Measurements from ENCODE around the gene ABHD8. TPM values are rescaled to one million over a fixed set of nuclear protein-coding genes. Genes with fewer than 3 reads are reported as not detected.
"Not testable (repeated sequence)": the region's sequence is repeated elsewhere in the genome, so short reads cannot be mapped to it uniquely, and the experiment has no call there.

ABHD8 gene
- total and polyA plus RNA-seq, 7 experiments from 2014 or later = 7.0 to 12.4 (median 9.5) TPM

DNA sequence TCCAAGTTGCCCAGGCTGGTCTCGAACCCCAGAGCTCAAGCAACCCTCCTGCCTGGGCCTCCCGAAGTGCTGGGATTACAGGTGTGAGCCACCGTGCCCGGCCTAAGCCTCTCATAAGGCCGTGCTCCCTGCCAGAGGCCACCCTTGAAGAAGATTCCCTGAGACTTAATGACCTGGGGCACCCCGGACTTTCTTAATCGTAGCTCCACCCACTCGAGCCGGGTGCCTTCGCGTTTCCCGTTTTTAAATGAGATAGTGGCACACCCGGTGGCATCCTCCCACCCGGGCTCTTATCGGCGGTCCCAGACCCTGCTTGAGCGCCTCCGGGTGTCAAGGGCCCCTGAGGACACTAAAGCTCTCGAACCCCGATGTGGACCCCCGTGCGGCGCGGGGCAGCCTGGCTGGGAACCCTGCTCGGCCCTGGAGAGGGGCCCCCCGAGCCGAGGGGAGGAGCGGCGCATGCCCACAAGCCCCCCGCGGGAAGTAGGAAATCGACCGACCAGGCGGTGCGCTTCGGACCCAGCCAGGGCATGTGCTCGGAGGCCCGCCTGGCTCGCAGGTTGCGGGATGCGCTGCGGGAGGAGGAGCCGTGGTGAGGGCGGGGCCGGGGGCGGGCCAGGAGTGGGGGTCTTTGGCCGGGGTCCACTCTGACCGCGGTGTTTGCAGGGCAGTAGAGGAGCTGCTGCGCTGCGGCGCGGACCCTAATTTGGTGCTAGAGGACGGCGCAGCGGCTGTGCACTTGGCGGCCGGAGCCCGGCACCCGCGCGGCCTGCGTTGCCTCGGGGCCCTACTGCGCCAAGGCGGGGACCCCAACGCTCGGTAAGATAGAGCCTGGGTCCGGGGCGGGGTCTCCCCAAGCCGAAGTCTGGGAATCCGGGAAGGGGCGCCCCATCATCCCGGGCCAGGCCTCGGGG lies 21.6 kb downstream of the ABHD8 start, which contains the start of gene ANKLE1:
ANKLE1 (plus strand) TSS at position 511 of the 914 bp plus-strand sequence; CDS start at position 531, 20 bp downstream.
- Histone ChIP-seq H3K27me3 (ENCODE audit: control insufficient read depth in 2 of 2, insufficient read depth in 2 of 2, low read length in 2 of 2) (no peaks in the 10 kb centered on the region), H3K9me3 (ENCODE audit: control insufficient read depth in 2 of 3, low read length in 3 of 3) (no peaks in the 10 kb centered on the region), H3K27ac (ENCODE audit: low read depth, low read length) (no peak within 1 kb of the TSS), H3K36me3 (ENCODE audit: control insufficient read depth in 2 of 3, insufficient read depth in 3 of 3, low read length in 3 of 3) (peaks cover 3 to 24% (median 3%) of the 10 kb centered on the region in 3 experiments), H3K4me1 (ENCODE audit: control insufficient read depth in 2 of 2, insufficient read depth in 2 of 2, low read length in 2 of 2) (peaks cover 0 to 8% of the 10 kb centered on the region in 2 donors), H3K4me3 (ENCODE audit: low read length) (peak within 1 kb of the TSS; percentile 62)
- intact Hi-C loops (cut with micrococcal nuclease) = loop anchor here (1.0 to 5.0 kb wide), 10 partner anchors 20 to 564 kb away; partner anchors contain the start of genes HAUS8 (in 1 of the 2), MYO9B (in 1 of the 2) and NWD1 (in 1 of the 2)
- ATAC-seq (peak; percentile 56), DNase-seq (peak in 3 of 9 donors; percentile 19 to 65 (median 33))
- Mint-ChIP-seq H3K4me1 (peaks cover 0 to 9% (median 3%) of the 10 kb centered on the region in 7 donors), H3K4me3 (peak within 1 kb of the TSS; percentile 75 to 90 (median 81)), H3K36me3 (peaks cover 0 to 13% (median 3%) of the 10 kb centered on the region in 5 donors), H3K9me3 (no peaks in the 10 kb centered on the region), H3K27me3 (peaks cover 0 to 2% (median 0%) of the 10 kb centered on the region in 5 donors), H3K27ac (peak within 1 kb of the TSS in 2 of 9 donors; percentile 62 to 72)
- ChIA-PET CTCF (interaction anchor here (0.6 to 4.2 kb wide), 10 partner anchors 15 to 213 kb away, joined by 3 to 36 read pairs (median 3); partner anchors contain the start of genes BABAM1 and USHBP1), POLR2A (interaction anchor here (1.2 to 2.3 kb wide), 6 partner anchors 15 to 206 kb away, joined by 4 to 11 read pairs (median 5); partner anchors contain the start of genes BABAM1, MYO9B and USE1)

DNA sequence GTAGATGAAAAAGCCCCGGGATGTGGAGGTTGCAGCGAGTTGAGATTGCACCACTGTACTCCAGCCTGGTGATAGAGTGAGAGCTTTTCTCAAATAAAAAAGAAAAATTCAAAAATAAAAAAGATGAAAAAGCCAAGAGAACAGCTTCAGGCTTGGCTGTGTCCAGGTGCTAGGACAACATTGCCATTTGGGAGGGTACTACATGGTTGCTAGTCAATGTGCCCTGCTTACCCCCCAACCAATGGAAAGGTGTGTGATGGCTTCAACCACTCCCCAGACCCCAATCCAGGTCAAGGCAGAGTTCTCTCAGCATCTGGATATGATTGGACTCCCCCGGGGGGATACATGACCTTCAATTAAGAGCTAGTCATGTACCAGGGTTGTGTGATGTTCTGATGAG lies 23.8 kb downstream of the ABHD8 start:
- Mint-ChIP-seq H3K36me3 (peaks cover 0 to 18% (median 8%) of the 10 kb centered on the region in 5 donors), H3K27me3 (peaks cover 0 to 2% (median 0%) of the 10 kb centered on the region in 5 donors), H3K9me3 (no peaks in the 10 kb centered on the region), H3K4me1 (peaks cover 0 to 9% (median 3%) of the 10 kb centered on the region in 7 donors), H3K4me3 (no peak overlapping the region), H3K27ac (no peak overlapping the region)
- Histone ChIP-seq H3K27me3 (ENCODE audit: control insufficient read depth in 2 of 2, insufficient read depth in 2 of 2, low read length in 2 of 2) (no peaks in the 10 kb centered on the region), H3K27ac (ENCODE audit: low read depth, low read length) (no peak overlapping the region), H3K4me3 (ENCODE audit: low read length) (no peak overlapping the region), H3K36me3 (ENCODE audit: control insufficient read depth in 2 of 3, insufficient read depth in 3 of 3, low read length in 3 of 3) (peaks cover 3 to 46% (median 8%) of the 10 kb centered on the region in 3 experiments), H3K9me3 (ENCODE audit: control insufficient read depth in 2 of 3, low read length in 3 of 3) (no peaks in the 10 kb centered on the region), H3K4me1 (ENCODE audit: control insufficient read depth in 2 of 2, insufficient read depth in 2 of 2, low read length in 2 of 2) (peaks cover 0 to 8% of the 10 kb centered on the region in 2 donors)
- ATAC-seq (no peak), DNase-seq (no peak)
- ChIA-PET CTCF (interaction anchor here (0.5 to 1.3 kb wide), 5 partner anchors 13 to 294 kb away, joined by 3 to 4 read pairs (median 4); no protein-coding TSS in a partner anchor), POLR2A (interaction anchor here (0.9 kb wide), 1 partner anchor 95 kb away, joined by 3 read pairs; no protein-coding TSS in a partner anchor)
- intact Hi-C loops (cut with micrococcal nuclease) = no loop called here

DNA sequence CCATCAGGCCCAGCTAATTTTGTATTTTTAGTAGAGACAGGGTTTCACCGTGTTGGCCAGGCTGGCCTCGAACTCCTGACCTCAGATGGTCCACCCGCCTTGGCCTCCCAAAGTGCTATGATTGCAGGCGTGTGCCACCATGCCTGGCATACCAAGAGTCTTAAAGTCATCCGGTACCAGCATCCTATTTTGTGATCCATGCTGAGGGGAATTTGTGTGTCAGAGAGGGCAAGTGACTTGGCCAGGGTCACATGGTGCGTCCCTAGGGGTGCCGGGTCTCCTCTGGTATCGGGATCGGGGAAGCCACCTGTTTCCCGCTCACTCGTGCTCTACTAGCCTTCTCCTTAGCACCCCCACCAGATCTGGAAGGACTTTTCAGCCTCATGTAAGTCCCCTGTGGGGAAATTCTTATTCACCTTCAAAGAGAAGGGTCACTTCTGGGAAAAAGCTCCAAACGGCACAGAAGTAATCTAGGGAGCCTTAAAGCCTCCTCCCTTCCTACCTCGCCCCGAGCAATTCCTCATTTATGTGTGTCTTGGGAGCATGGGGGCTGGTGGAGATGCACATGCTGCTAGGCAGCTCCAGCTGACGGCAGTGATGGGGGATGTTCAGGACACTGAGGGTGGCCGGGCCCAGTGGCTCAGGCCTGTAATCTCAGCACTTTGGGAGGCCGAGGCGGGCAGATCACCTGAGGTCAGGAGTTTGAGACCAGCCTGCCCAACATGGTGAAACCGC lies 27.6 kb downstream of the ABHD8 start:
- Histone ChIP-seq H3K27ac (ENCODE audit: low read depth, low read length) (no peak overlapping the region), H3K36me3 (ENCODE audit: control insufficient read depth in 2 of 3, insufficient read depth in 3 of 3, low read length in 3 of 3) (peaks cover 8 to 75% (median 15%) of the 10 kb centered on the region in 3 experiments), H3K4me3 (ENCODE audit: low read length) (no peak overlapping the region), H3K27me3 (ENCODE audit: control insufficient read depth in 2 of 2, insufficient read depth in 2 of 2, low read length in 2 of 2) (no peaks in the 10 kb centered on the region), H3K9me3 (ENCODE audit: control insufficient read depth in 2 of 3, low read length in 3 of 3) (no peaks in the 10 kb centered on the region), H3K4me1 (ENCODE audit: control insufficient read depth in 2 of 2, insufficient read depth in 2 of 2, low read length in 2 of 2) (no peaks in the 10 kb centered on the region)
- intact Hi-C loops (cut with micrococcal nuclease) = no loop called here
- DNase-seq (no peak), ATAC-seq (no peak)
- no peaks in the 10 kb centered on the region for H3K9me3 Mint-ChIP-seq
- no peaks in the 10 kb centered on the region for H3K27me3 Mint-ChIP-seq
- H3K36me3 Mint-ChIP-seq = peaks cover 0 to 28% (median 8%) of the 10 kb centered on the region in 5 donors
- CTCF ChIA-PET = no interaction called here
- POLR2A ChIA-PET = no interaction called here
- H3K4me1 Mint-ChIP-seq = no peaks in the 10 kb centered on the region
- no peak overlapping the region for H3K4me3 Mint-ChIP-seq
- H3K27ac Mint-ChIP-seq = no peak overlapping the region

DNA sequence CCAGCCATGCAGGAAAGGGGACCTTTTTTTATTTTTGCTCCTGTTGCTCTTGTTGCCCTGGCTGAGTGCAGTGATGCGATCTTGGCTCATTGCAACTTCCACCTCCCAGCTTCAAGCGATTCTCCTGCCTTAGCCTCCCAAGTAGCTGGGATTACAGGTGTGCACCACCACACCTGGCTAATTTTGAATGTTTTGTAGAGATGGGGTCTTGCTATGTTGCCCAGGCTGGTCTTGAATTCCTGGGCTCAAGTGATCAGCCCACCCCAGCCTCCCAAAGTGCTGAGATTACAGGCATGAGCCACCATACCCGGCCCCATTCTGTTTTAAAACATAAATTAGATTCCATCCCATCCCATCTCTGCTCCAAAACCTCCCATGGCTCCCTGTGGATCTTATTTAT lies 28.3 kb downstream of the ABHD8 start:
- H3K9me3 ChIP-seq (ENCODE audit: control insufficient read depth in 2 of 3, low read length in 3 of 3); H3K4me1 ChIP-seq (ENCODE audit: control insufficient read depth in 2 of 2, insufficient read depth in 2 of 2, low read length in 2 of 2); H3K27me3 ChIP-seq (ENCODE audit: control insufficient read depth in 2 of 2, insufficient read depth in 2 of 2, low read length in 2 of 2); H3K27ac ChIP-seq (ENCODE audit: low read depth, low read length); CTCF ChIA-PET; H3K4me3 Mint-ChIP-seq; ATAC-seq; H3K4me3 ChIP-seq (ENCODE audit: low read length); H3K9me3 Mint-ChIP-seq; H3K27me3 Mint-ChIP-seq; POLR2A ChIA-PET; DNase-seq; H3K4me1 Mint-ChIP-seq; intact Hi-C loops (cut with micrococcal nuclease); H3K27ac Mint-ChIP-seq: not testable (repeated sequence)
- peaks cover 8 to 81% (median 15%) of the 10 kb centered on the region in 3 experiments for H3K36me3 ChIP-seq (ENCODE audit: control insufficient read depth in 2 of 3, insufficient read depth in 3 of 3, low read length in 3 of 3)
- peaks cover 0 to 28% (median 12%) of the 10 kb centered on the region in 5 donors for H3K36me3 Mint-ChIP-seq

DNA sequence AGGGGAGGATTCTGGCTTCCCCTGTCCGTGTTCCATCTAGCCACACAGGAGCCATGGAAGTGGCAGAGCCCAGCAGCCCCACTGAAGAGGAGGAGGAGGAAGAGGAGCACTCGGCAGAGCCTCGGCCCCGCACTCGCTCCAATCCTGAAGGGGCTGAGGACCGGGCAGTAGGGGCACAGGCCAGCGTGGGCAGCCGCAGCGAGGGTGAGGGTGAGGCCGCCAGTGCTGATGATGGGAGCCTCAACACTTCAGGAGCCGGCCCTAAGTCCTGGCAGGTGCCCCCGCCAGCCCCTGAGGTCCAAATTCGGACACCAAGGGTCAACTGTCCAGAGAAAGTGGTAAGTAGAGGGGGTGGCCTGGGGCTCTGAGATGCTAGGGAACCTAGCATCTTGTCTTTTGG lies 34.5 kb downstream of the ABHD8 start:
- no peak overlapping the region for H3K27ac ChIP-seq (ENCODE audit: low read depth, low read length)
- Mint-ChIP-seq H3K4me3 (peak overlapping the region; percentile 27 to 90 (median 74)), H3K27ac (no peak overlapping the region), H3K36me3 (peaks cover 0 to 7% (median 4%) of the 10 kb centered on the region in 5 donors), H3K27me3 (peaks cover 0 to 2% (median 0%) of the 10 kb centered on the region in 5 donors), H3K9me3 (peaks cover 0 to 4% (median 0%) of the 10 kb centered on the region in 11 donors), H3K4me1 (peaks cover 8 to 30% (median 22%) of the 10 kb centered on the region in 7 donors)
- ATAC-seq = no peak
- ChIA-PET CTCF (interaction anchor here (1.6 kb wide), 1 partner anchor 9 kb away, joined by 5 read pairs; no protein-coding TSS in a partner anchor), POLR2A (interaction anchor here (0.5 to 2.9 kb wide), 3 partner anchors 53 to 179 kb away, joined by 3 to 15 read pairs (median 4); partner anchors contain the start of gene USE1)
- H3K4me3 ChIP-seq (ENCODE audit: low read length) = no peak overlapping the region
- peaks cover 0 to 35% (median 6%) of the 10 kb centered on the region in 3 experiments for H3K36me3 ChIP-seq (ENCODE audit: control insufficient read depth in 2 of 3, insufficient read depth in 3 of 3, low read length in 3 of 3)
- DNase-seq = no peak
- no peaks in the 10 kb centered on the region for H3K9me3 ChIP-seq (ENCODE audit: control insufficient read depth in 2 of 3, low read length in 3 of 3)
- H3K27me3 ChIP-seq (ENCODE audit: control insufficient read depth in 2 of 2, insufficient read depth in 2 of 2, low read length in 2 of 2) = no peaks in the 10 kb centered on the region
- H3K4me1 ChIP-seq (ENCODE audit: control insufficient read depth in 2 of 2, insufficient read depth in 2 of 2, low read length in 2 of 2) = peaks cover 6 to 18% of the 10 kb centered on the region in 2 donors
- intact Hi-C loops (cut with micrococcal nuclease) = no loop called here

Measured in naive thymus-derived CD4-positive, alpha-beta T cell (primary cell).